Measurements from ENCODE around the gene PRKRIP1. TPM values are rescaled to one million over a fixed set of nuclear protein-coding genes. Genes with fewer than 3 reads are reported as not detected.
"Not testable (repeated sequence)": the region's sequence is repeated elsewhere in the genome, so short reads cannot be mapped to it uniquely, and the experiment has no call there.

Gene PRKRIP1
- total and polyA plus RNA-seq, 4 donors, result 5.4 to 15.8 (median 7.1) TPM

GRCh38 chr7:102474736-102475435, 78.7 kb downstream of the PRKRIP1 start:
- DNase-seq (ENCODE audit: low spot score); H3K27me3 ChIP-seq (ENCODE audit: control insufficient read depth in 4 of 4, insufficient read depth in 4 of 4, low read length in 3 of 4); H3K9ac ChIP-seq (ENCODE audit: low read depth in 1 of 2, low read length in 2 of 2); H3K9me3 ChIP-seq (ENCODE audit: control insufficient read depth in 4 of 4, low read length in 3 of 4); H3K4me3 ChIP-seq (ENCODE audit: low read depth in 1 of 3, low read length in 3 of 3); H3K27ac ChIP-seq (ENCODE audit: low read depth in 1 of 2, low read length in 2 of 2): not testable (repeated sequence)
- WGBS, result 52% methylated on average over 12 of the region's 19 CpGs
- Histone ChIP-seq H3K4me1 (ENCODE audit: control insufficient read depth in 4 of 4, insufficient read depth in 4 of 4, low read length in 3 of 4) (peaks cover 0 to 19% (median 14%) of the 10 kb centered on the region in 4 donors), H3K36me3 (ENCODE audit: control insufficient read depth in 4 of 4, insufficient read depth in 3 of 4, low read depth in 1 of 4, low read length in 3 of 4) (peaks cover 2 to 16% (median 11%) of the 10 kb centered on the region in 4 donors)
- TF ChIP-seq HNF4A (conservative IDR thresholded peaks at IDR 0.05), result peak; percentile 10 to 14

Small RNAs within 50 kb of the gene (small RNA-seq; reads per million reads assigned to genes)
- not detected for gene AC091390.4
- not detected for gene MIR548O

Other genes with a start within 250 kb of the PRKRIP1 start
- gene SH2B2, start 109.5 kb upstream of the PRKRIP1 start, total RNA-seq, result 1 to 10 TPM; 1.0 to 1.4 TPM
- under 1 TPM in 1 of 2 donors, not detected in 1; 0.65 TPM for gene SH2B2, start 109.5 kb upstream of the PRKRIP1 start, polyA plus RNA-seq
- gene SPDYE6, start 39.9 kb upstream of the PRKRIP1 start, total RNA-seq, result not detected
- gene SPDYE6, start 39.9 kb upstream of the PRKRIP1 start, polyA plus RNA-seq, result 1 to 10 TPM in 1 of 2 donors, not detected in 1; 2.4 TPM
- 10 to 100 TPM in 1 of 2 donors, 1 to 10 TPM in 1; 5.5 to 10.3 TPM for gene ORAI2, start 37.2 kb downstream of the PRKRIP1 start, total RNA-seq
- 1 to 10 TPM; 1.3 to 4.0 TPM for gene ORAI2, start 37.2 kb downstream of the PRKRIP1 start, polyA plus RNA-seq
- gene ALKBH4, start 68.5 kb downstream of the PRKRIP1 start, total RNA-seq, result 1 to 10 TPM; 6.9 to 8.7 TPM
- 1 to 10 TPM; 5.7 to 6.9 TPM for gene ALKBH4, start 68.5 kb downstream of the PRKRIP1 start, polyA plus RNA-seq
- gene LRWD1, start 68.6 kb downstream of the PRKRIP1 start, total RNA-seq, result 10 to 100 TPM; 14.3 to 15.3 TPM
- gene LRWD1, start 68.6 kb downstream of the PRKRIP1 start, polyA plus RNA-seq, result 10 to 100 TPM in 1 of 2 donors, 1 to 10 TPM in 1; 8.6 to 11.6 TPM
- gene POLR2J, start 82.6 kb downstream of the PRKRIP1 start, total RNA-seq, result 10 to 100 TPM in 1 of 2 donors, 1 to 10 TPM in 1; 9.6 to 17.4 TPM
- gene POLR2J, start 82.6 kb downstream of the PRKRIP1 start, polyA plus RNA-seq, result 10 to 100 TPM; 43.6 to 50.3 TPM
- 1 to 10 TPM in 1 of 2 donors, under 1 TPM in 1; 0.75 to 4.8 TPM for gene RASA4B, start 121.4 kb downstream of the PRKRIP1 start, total RNA-seq
- under 1 TPM; 0.62 to 0.72 TPM for gene RASA4B, start 121.4 kb downstream of the PRKRIP1 start, polyA plus RNA-seq
- gene UPK3BL2, start 147.3 kb downstream of the PRKRIP1 start, total RNA-seq, result 1 to 10 TPM; 4.5 to 7.3 TPM
- gene UPK3BL2, start 147.3 kb downstream of the PRKRIP1 start, polyA plus RNA-seq, result 10 to 100 TPM in 1 of 2 donors, under 1 TPM in 1; 0.33 to 12.8 TPM
- gene SPDYE2, start 154.9 kb downstream of the PRKRIP1 start, total RNA-seq, result under 1 TPM in 1 of 2 donors, not detected in 1; 0.08 TPM
- gene SPDYE2, start 154.9 kb downstream of the PRKRIP1 start, polyA plus RNA-seq, result 1 to 10 TPM in 1 of 2 donors, not detected in 1; 2.6 TPM
- 10 to 100 TPM; 27.7 to 60.7 TPM for gene POLR2J3, start 176.2 kb downstream of the PRKRIP1 start, total RNA-seq
- 10 to 100 TPM in 1 of 2 donors, 1 to 10 TPM in 1; 2.8 to 62.1 TPM for gene POLR2J3, start 176.2 kb downstream of the PRKRIP1 start, polyA plus RNA-seq
- gene RASA4, start 220.4 kb downstream of the PRKRIP1 start, total RNA-seq, result 1 to 10 TPM; 3.7 to 7.3 TPM
- 1 to 10 TPM; 1.1 to 3.0 TPM for gene RASA4, start 220.4 kb downstream of the PRKRIP1 start, polyA plus RNA-seq
- 10 to 100 TPM in 1 of 2 donors, 1 to 10 TPM in 1; 4.4 to 11.1 TPM for gene UPK3BL1, start 246.4 kb downstream of the PRKRIP1 start, total RNA-seq
- 10 to 100 TPM in 1 of 2 donors, 1 to 10 TPM in 1; 4.0 to 19.9 TPM for gene UPK3BL1, start 246.4 kb downstream of the PRKRIP1 start, polyA plus RNA-seq

Data from liver (tissue), 10 donors.